Epithelial cell of proximal tubule (primary cell): ENCODE data around the gene S1PR3. TPM values are rescaled to one million over a fixed set of nuclear protein-coding genes. Genes with fewer than 3 reads are reported as not detected.

ENCODE experiments used
- DNase-seq: peaks from one replicate; pipeline ENCODE4 v3.0.0-alpha.2; 2011; ENCODE audit warnings: low read depth
- H3K4me3 ChIP-seq: 2 replicates; pipeline ENCODE4 v1.5.1; 2011; ENCODE audit warnings: low read depth, mild to moderate bottlenecking, low read length
- CTCF ChIP-seq: conservative IDR thresholded peaks from 2 replicates; pipeline ENCODE4 v1.5.1; 2012; ENCODE audit warnings: low read depth, mild to moderate bottlenecking, low read length
- total RNA-seq: library from RNA; depleted of rRNA; stranded (reverse); fragments of >200 nt; gene quantifications from 2 replicates; pipeline ENCODE4 v1.2.3, GENCODE V29; 2015

The S1PR3 gene
- total RNA-seq, 1 donor from 2014 or later = 2.6 TPM

GRCh38 chr9:89012294-89013042 lies 21.2 kb downstream of the S1PR3 start:
- no peak for DNase-seq
- no peak for TF ChIP-seq CTCF
- H3K4me3 ChIP-seq = no peak overlapping the region

- TF ChIP-seq CTCF = no peak
- DNase-seq = no peak
- no peak overlapping the region for H3K4me3 ChIP-seq
These were observed 22.4 kb downstream of the S1PR3 start for GRCh38 chr9:89013660-89014059.

GRCh38 chr9:89014153-89014552 lies 22.9 kb downstream of the S1PR3 start:
- H3K4me3 ChIP-seq = no peak overlapping the region
- DNase-seq = no peak
- TF ChIP-seq CTCF = no peak

GRCh38 chr9:89015336-89015735 lies 24.1 kb downstream of the S1PR3 start:
- TF ChIP-seq CTCF = no peak

GRCh38 chr9:89020754-89021153 lies 29.5 kb downstream of the S1PR3 start:
- H3K4me3 ChIP-seq = no peak overlapping the region
- no peak for DNase-seq
- TF ChIP-seq CTCF = no peak

More at GRCh38 chr9:89015336-89015735, 24.1 kb downstream of the S1PR3 start:
- H3K4me3 ChIP-seq = no peak overlapping the region
- DNase-seq = no peak

GRCh38 chr9:89021154-89021803 lies 30.0 kb downstream of the S1PR3 start:
- DNase-seq = peak; percentile 61
- no peak for TF ChIP-seq CTCF
- H3K4me3 ChIP-seq = no peak overlapping the region
